Measurements from ENCODE around the gene CRTAP. TPM values are rescaled to one million over a fixed set of nuclear protein-coding genes. Genes with fewer than 3 reads are reported as not detected.
"Not testable (repeated sequence)": the region's sequence is repeated elsewhere in the genome, so short reads cannot be mapped to it uniquely, and the experiment has no call there.

Gene CRTAP
- total RNA-seq, 2 donors from 2014 or later, result 419 to 454 TPM

DNA sequence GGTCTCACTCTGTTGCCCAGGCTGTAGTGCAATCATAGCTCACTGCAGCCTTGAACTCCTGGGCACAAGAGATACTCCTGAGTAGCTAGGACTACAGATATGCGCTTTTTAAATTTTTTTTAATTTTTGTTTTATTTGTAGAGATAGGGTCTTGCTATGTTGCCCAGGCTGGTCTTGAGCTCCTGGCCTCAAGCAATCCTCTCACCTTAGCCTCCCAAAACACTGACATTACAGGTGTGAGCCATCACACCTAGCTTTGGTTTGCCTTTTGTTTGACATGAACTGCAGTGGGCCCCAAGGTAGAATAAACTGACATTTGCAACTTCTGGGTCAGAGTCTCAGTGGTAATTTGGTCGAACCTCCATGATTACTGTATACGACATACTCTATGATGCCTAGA lies 9.0 kb upstream of the CRTAP start:
- DNase-seq (ENCODE audit: low spot score), result no peak
- TF ChIP-seq CTCF (IDR thresholded peaks at IDR 0.05), result no peak
- no peaks in the 10 kb centered on the region for H3K4me1 ChIP-seq (ENCODE audit: control insufficient read depth in 1 of 2, low read depth in 2 of 2)
- H3K9me3 ChIP-seq, result no peaks in the 10 kb centered on the region
- no peak overlapping the region for H3K4me3 ChIP-seq
- H3K27me3 ChIP-seq (replicated peaks; ENCODE audit: insufficient read depth), result no peaks in the 10 kb centered on the region
- no peak overlapping the region for H3K27ac ChIP-seq
- H3K36me3 ChIP-seq, result no peaks in the 10 kb centered on the region
- no peak for ATAC-seq (ENCODE audit: insufficient number of reproducible peaks, low FRiP score, low read depth)

- Histone ChIP-seq H3K9me3 (no peaks in the 10 kb centered on the region), H3K4me1 (ENCODE audit: control insufficient read depth in 1 of 2, low read depth in 2 of 2) (no peaks in the 10 kb centered on the region), H3K36me3 (no peaks in the 10 kb centered on the region), H3K4me3 (no peak overlapping the region), H3K27me3 (replicated peaks; ENCODE audit: insufficient read depth) (no peaks in the 10 kb centered on the region), H3K27ac (no peak overlapping the region)
- DNase-seq (ENCODE audit: low spot score) (no peak), ATAC-seq (ENCODE audit: insufficient number of reproducible peaks, low FRiP score, low read depth) (no peak)
- no peak for TF ChIP-seq CTCF (IDR thresholded peaks at IDR 0.05)
Observed at GRCh38 chr3:33105341-33105948, 8.4 kb upstream of the CRTAP start.

DNA sequence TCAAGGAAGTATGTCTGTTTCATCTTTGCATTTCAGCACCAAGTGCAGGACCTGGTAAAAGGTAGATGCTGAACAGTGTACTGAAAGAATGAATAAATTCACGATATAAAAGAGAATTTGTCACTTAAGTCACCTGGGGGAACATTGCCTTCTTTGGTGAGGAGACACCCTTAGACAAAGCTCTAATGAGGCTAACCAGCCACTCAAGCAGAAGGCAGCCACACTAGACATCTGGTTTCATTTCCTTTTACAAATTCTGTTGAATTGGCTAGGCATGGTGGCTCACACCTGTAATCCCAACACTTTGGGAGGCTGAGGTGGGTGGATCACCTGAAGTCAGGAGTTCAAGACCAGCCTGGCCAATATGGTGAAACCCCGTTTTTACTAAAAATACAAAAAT lies 7.0 kb upstream of the CRTAP start:
- H3K27ac ChIP-seq; H3K36me3 ChIP-seq; H3K4me1 ChIP-seq (ENCODE audit: control insufficient read depth in 1 of 2, low read depth in 2 of 2); ATAC-seq (ENCODE audit: insufficient number of reproducible peaks, low FRiP score, low read depth); DNase-seq (ENCODE audit: low spot score); H3K9me3 ChIP-seq; H3K27me3 ChIP-seq (replicated peaks; ENCODE audit: insufficient read depth); H3K4me3 ChIP-seq: not testable (repeated sequence)

GRCh38 chr3:33111581-33111980 lies 2.2 kb upstream of the CRTAP start:
- no peaks in the 10 kb centered on the region for H3K36me3 ChIP-seq
- no peak overlapping the region for H3K27ac ChIP-seq
- no peak for ATAC-seq (ENCODE audit: insufficient number of reproducible peaks, low FRiP score, low read depth)
- no peak for TF ChIP-seq CTCF (IDR thresholded peaks at IDR 0.05)
- H3K4me3 ChIP-seq, result no peak overlapping the region
- peaks cover 10 to 13% of the 10 kb centered on the region in 2 donors for H3K4me1 ChIP-seq (ENCODE audit: control insufficient read depth in 1 of 2, low read depth in 2 of 2)
- H3K27me3 ChIP-seq (replicated peaks; ENCODE audit: insufficient read depth), result no peaks in the 10 kb centered on the region
- H3K9me3 ChIP-seq, result no peaks in the 10 kb centered on the region
- no peak for DNase-seq (ENCODE audit: low spot score)

GRCh38 chr3:33114622-33115023 lies 809 bp downstream of the CRTAP start:
- DNase-seq (ENCODE audit: low spot score) (no peak), ATAC-seq (ENCODE audit: insufficient number of reproducible peaks, low FRiP score, low read depth) (peak; percentile 82)
- H3K36me3 ChIP-seq, result no peaks in the 10 kb centered on the region
- peak overlapping the region; percentile 91 for H3K4me3 ChIP-seq
- peak overlapping the region; percentile 97 to 98 for H3K27ac ChIP-seq
- no peak for TF ChIP-seq CTCF (IDR thresholded peaks at IDR 0.05)
- no peaks in the 10 kb centered on the region for H3K27me3 ChIP-seq (replicated peaks; ENCODE audit: insufficient read depth)
- no peaks in the 10 kb centered on the region for H3K9me3 ChIP-seq
- peaks cover 22 to 44% of the 10 kb centered on the region in 2 donors for H3K4me1 ChIP-seq (ENCODE audit: control insufficient read depth in 1 of 2, low read depth in 2 of 2)
